GM21360 (cell line): ENCODE results near the gene COL4A1.

ENCODE experiments used
- ATAC-seq: cut with Tn5 transposase; IDR thresholded peaks from one replicate; pipeline ENCODE4 v1.9.1; 2021; ENCODE audit warnings: mild to moderate bottlenecking, moderate library complexity; ENCODE audit not compliant: unreplicated experiment

Gene COL4A1

GRCh38 chr13:110225003-110225402 lies 82.0 kb downstream of the COL4A1 start:
- ATAC-seq = no peak

- no peak for ATAC-seq
Measured at GRCh38 chr13:110224519-110224918, 82.4 kb downstream of the COL4A1 start.

GRCh38 chr13:110221406-110222117 lies 85.4 kb downstream of the COL4A1 start:
- ATAC-seq = no peak

- no peak for ATAC-seq
Measured at GRCh38 chr13:110220471-110220870, 86.5 kb downstream of the COL4A1 start.

- ATAC-seq = no peak
Measured at GRCh38 chr13:110218581-110219201, 88.3 kb downstream of the COL4A1 start.

- no peak for ATAC-seq
Measured at GRCh38 chr13:110217811-110218210, 89.1 kb downstream of the COL4A1 start.

GRCh38 chr13:110217085-110217484 lies 89.9 kb downstream of the COL4A1 start:
- no peak for ATAC-seq

- no peak for ATAC-seq
Measured at GRCh38 chr13:110216398-110217041, 90.4 kb downstream of the COL4A1 start.

GRCh38 chr13:110216006-110216397 lies 91.0 kb downstream of the COL4A1 start:
- ATAC-seq = no peak

- no peak for ATAC-seq
Measured at GRCh38 chr13:110215606-110216005, 91.4 kb downstream of the COL4A1 start.

- no peak for ATAC-seq
Measured at GRCh38 chr13:110214637-110215036, 92.3 kb downstream of the COL4A1 start.

GRCh38 chr13:110213461-110214074 lies 93.4 kb downstream of the COL4A1 start:
- no peak for ATAC-seq

GRCh38 chr13:110212529-110212928 lies 94.4 kb downstream of the COL4A1 start:
- no peak for ATAC-seq

- ATAC-seq = no peak
Measured at GRCh38 chr13:110211735-110212134, 95.2 kb downstream of the COL4A1 start.

GRCh38 chr13:110211046-110211445 lies 95.9 kb downstream of the COL4A1 start:
- ATAC-seq = no peak

- ATAC-seq = no peak
Measured at GRCh38 chr13:110210604-110210985, 96.4 kb downstream of the COL4A1 start.

- no peak for ATAC-seq
Measured at GRCh38 chr13:110209950-110210603, 96.9 kb downstream of the COL4A1 start.

GRCh38 chr13:110208116-110208515 lies 98.8 kb downstream of the COL4A1 start:
- no peak for ATAC-seq

GRCh38 chr13:110206996-110207395 lies 100.0 kb downstream of the COL4A1 start:
- ATAC-seq = no peak

- no peak for ATAC-seq
Measured at GRCh38 chr13:110206185-110206584, 100.8 kb downstream of the COL4A1 start.

- no peak for ATAC-seq
Measured at GRCh38 chr13:110201114-110201513, 105.8 kb downstream of the COL4A1 start.
